Stimulated activated CD4-positive, alpha-beta T cell treated with anti-CD3 and anti-CD28 coated beads, TNF-alpha, amount 100 ng/mL, for 4 hours (primary cell): ENCODE results near the gene PTPRQ.

ENCODE experiments used
- DNase-seq, 3 experiments: peaks; one replicate each; pipeline ENCODE4 v3.0.0-alpha.2; 2020; ENCODE audit warnings: low read depth in 3 of 3

The PTPRQ gene

DNA sequence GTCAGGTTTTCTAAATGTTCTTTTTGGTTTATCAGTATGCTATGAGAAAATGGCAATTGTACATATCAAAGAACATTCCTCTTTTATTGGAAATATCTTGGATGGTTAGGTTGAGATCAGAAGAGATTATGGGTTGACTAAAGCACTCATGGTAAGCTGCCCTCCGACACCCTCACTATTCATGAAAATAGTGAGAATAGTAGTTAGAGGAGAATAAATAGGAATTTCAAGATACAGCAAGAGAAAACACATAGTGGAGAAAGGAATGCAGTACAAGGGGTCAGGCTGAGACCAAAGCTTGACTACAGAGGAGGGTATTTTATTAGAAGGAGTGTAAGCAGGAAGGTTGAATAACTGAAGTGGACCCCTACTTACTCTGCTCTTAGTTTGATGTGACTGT is 112.5 kb downstream of the PTPRQ start:
- DNase-seq: no peak

DNA sequence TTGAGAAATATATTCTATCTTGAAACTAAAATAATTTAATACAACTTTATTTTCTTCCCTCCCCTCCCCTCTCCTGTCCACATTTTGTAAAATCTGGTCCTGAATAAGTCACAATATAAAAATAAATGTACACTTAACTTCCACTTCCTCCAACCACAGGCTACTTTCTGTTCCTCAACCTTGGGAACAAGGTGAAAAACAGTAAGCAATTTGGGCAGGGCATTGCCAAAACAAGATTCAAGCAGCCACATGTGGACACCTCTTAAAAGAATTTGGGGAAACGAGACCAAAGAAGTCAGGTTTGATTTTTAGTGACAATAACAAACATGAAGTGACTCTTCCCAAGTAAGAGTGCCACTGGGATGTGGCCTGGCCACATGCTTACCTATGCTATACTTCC is 115.7 kb downstream of the PTPRQ start:
- DNase-seq: no peak

DNA sequence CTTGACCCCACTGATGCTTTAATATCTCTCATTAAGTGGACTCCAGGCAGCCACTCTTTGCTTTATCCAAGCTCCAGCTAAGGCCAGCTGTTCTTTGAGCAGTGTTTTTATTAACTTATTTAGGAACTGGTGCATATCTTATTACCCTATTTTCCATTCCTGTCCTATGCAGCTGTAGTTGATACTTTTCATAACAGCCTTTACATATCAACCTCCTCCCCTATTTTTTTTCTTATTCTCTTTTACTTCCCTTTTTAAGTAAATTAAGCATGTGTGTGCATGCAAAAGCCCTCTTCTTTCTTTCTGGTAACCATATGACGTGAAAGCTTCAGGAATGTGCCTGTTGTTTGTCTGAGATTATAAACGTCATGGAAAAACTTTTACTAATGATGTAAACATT is 121.2 kb downstream of the PTPRQ start:
- no peak for DNase-seq

DNA sequence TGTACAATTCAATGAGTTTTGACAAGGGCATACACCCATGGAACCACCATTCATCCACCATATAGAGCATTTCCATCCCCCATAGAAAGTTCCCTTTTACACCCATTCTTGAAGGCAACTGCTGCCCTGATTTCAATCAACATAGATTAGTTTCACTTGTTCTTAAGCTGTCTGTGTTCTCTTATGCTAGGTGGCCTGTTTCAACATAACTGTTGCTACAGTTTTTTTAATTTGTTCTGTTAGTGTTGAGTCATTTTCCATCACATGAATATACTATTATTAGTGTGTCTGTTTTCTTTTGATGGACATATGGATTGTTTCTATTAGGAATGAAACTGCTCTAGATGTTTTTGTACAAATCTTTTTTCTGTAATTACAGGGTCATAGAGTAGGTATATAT is 123.4 kb downstream of the PTPRQ start:
- no peak for DNase-seq

DNA sequence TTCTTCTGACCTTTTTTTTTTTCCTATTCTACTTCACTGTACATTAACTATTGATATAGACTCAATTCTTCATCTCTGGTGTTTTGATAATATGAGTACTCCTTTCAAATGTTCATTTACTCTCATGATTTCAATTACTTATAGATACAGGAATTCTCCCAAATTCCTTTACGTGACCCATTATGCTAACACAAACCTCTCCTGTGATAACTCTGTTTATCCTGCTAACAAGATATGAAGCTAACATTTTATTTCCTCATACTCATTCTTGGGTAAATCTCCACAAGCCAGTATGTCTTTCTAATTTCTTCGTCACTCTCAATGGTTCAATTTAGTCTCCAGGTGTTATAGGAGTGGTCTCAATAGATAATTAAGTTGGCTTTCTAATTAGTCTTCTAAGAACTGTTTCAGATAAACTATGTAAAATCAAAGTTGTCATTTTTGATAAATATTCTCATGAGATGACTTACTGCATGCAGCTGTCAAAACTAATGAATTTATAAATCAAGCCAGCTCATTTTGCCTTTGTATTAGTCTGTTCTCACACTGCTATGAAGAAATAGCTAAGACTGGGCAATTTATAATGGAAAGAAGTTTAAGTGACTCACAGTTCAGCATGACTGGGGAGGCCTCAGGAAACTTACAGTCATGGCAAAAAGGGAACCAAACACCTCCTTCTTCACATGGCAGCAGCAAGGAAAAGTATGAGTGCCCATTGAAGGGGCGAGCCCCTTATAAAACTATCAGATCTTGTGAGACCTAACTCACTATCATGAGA is 132.8 kb downstream of the PTPRQ start:
- DNase-seq: no peak

DNA sequence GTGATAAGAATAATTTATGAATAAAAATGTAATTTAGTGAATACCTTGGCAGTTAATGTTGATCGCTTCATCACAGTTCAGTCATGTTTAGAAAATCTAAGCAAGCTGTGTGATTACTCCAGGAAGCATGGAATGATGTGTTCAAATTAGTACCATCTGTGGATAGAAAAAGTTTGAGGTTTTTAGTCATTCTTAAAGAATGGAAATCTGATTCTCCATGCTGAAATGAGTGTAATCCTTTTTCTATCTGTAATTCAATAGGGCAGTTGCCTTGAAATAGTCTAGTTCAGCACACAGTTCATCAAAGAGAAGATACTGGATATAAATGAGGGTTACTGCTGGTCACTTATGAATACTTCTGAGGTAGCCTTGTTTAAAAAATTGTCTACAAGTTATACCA is 136.2 kb downstream of the PTPRQ start:
- DNase-seq: no peak

DNA sequence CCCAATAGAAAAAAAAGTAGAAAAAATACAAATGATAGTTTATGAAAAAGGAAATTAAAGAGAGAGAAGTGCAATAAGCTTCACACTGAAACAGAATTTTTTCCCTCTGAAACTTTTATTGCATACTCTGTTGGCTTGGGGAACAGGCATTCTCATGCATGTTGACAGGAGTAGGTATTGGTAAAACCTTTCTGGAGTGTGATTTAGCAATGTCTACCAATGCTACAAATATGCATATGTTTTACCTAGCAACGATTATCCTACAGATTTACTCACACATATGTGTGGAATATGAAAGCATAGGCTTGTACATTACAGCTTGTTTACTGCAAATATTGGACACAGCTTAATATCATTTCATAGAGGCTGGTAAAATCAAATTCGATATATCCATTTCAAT is 137.7 kb downstream of the PTPRQ start:
- no peak for DNase-seq

DNA sequence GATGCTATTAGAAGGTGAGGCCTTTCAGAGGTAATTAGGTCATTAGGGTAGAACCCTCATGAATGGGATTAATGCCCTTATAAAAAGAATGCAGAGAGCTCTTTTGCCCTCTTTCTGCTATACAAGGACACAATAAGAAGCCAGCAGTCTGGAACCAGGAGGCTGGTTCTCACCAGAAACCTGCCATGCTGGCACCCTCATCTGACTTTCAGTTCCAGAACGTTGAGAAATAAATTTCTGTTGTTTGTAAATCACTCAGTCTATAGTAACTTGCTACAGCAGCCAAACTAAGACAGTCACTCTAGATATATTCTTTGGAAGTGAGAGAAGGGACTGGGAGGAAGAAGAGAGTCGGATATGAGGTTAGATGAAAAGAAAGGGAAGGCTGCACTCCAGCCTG is 138.4 kb downstream of the PTPRQ start:
- no peak for DNase-seq

DNA sequence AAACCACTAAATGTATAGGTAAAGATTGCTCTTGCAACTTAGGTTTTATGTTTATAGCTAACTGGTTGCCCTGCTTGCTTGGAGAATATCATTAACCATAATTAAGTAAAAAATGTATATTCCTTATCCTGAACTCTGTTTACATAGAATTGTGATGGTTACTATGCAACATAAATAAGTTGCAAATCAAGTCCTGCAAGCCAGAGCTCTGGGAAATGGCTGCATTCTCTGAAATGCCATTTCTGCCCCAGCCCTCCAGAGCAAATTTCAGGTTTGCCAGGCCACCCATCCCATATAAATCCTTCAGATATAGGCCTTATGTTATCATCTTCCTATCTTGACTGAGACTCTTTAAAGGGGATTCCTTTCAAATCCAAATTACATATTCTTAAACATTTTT is 145.0 kb downstream of the PTPRQ start:
- no peak for DNase-seq

DNA sequence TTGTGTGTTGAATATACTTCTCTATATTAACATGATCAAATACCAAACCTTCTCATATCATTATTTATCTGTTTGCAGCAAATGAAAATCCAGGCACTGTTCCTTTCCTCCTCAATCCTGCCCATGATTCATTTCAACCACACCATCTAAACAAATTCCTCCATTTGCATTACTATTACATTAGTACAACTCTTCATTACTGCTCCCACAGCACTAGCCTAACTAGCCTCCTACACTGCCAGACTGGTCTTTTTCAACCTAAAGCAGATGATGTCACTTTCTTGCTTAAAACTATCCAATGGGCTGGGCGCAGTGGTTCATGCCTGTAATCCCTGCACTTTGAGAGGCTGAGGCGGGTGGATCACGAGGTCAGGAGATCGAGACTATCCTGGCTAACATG is 146.1 kb downstream of the PTPRQ start:
- DNase-seq: no peak

DNA sequence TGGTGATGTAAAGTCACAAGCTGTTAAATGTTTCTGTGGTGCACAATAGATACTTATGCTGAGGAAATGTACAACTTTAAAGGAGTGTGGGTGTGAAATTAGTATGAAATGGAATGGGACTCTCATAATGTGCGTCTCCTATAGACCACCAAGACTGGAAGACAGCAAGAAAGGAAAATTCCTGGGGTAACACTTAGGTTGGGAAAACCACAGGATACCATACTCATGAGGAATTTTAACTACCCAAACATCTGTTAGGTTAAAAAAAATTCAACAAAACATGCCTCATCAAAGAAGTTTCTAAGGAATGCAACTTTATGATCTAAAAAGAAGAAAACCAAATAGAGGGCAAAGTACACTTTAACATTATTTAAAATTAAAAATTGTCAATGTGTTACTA is 149.7 kb downstream of the PTPRQ start:
- DNase-seq: no peak

DNA sequence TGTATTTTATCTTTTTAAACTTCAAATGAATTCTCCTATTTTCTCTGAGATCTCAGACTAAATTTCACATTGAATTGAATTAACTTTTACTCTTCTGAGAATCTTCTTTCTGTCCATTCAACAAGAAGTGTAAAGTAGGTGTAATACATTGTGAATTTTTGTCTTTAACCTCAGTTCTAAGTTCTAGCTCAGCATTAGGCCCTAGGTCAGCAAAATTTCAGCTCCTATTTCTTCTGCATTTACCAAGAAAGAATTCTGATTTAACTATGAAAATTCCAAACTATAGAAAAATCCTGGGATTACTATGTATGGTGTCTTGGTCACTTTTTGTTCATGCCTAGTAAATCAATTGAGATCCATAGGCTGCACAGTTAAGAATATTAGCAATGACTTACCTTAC is 152.5 kb downstream of the PTPRQ start:
- DNase-seq: no peak

DNA sequence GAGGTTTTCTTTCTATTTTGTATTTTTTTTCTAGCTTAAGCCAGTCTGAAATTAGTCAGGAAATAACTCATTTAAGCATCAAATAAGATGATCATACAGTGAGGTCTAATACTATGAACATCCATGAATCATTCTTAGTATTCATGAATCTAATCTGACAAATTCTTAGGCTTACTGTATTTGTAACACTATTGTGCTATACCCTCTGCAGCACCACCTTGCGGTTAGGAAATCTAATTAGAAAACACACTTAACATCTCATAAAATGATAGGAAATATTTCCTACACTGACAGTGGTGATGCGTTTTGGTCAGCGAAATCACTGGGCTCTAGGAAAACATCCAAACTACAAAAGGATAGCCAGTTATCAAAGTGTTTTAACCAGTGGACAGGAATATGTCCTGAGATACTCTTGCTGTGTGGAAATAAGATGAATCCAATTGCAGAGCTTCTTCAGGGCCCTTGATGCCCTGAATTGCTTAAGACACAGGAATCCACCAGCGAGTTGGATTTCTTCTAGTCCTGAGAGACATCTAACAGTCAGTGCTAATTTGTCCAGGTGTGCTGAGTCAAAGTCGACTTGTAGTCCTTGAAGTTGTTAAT is 154.1 kb downstream of the PTPRQ start:
- no peak for DNase-seq

DNA sequence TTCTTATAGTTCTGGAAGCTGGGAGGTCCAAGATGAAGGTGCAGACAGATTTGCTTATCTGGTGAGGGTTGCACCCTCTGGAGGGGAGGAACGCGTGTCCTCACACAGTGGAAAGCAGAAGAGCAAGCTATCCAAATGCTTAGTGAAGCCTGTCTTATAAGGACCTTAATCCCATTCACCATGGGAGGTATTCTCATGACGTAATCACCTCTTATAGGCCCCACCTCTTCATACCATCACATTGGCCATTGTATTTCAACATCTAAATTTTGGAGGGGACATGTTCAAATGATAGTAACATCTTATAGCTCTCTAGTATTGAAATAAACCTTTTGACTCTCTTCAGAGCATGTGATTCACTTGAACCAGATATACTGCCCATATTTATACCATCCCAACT is 158.4 kb downstream of the PTPRQ start:
- no peak for DNase-seq

DNA sequence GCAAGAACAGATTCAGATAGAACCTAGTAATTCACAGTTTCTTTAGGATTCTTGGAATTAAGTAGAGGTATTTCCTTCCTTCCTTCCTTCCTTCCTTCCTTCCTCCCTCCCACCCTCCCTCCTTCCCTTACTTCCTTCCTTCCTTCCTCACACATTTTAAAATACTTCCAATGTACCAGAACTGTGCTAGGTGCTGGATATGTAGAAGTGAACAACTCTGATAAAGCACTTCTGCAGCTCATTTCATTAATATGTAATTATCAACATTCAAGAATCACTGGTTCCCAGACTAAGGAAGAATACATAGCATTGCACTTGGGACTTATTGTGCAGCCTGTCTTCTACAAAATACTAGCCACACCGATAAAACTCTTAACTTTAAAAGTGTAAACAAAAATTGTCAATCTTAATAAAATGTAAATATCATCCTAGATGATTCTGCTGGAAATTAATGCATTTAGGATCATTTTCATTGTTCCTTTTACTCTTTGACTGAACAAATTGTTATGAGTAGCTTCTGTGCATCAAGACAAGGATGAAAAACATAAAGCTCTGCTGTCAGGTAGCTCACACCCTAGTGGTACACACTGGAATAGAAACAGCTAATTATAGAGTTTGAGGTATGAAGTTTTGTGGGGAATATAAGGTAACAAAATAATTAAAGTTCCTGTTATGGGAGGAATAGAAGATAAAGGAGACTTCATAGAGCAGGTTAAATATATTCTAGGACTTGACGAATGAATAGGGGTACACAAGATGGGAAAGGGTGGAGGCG is 163.5 kb downstream of the PTPRQ start:
- DNase-seq: no peak

DNA sequence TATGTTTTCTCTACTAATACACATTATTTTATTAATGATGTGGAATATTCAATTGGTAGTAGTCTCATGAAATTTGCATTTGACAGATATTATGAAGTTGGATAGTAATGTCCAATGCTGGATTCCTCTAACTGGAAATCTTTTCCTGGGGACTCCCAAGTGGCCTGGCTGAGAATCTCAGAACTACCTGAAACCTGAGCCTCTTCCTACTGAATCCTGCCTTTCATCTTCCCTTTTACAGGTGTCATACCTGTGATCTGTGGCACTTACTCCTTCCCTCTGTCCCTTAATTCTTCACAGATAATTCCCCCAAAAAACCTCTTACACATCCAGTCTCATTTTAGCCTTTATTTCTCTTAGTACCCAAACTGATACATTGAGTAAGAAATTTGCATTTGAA is 173.7 kb downstream of the PTPRQ start:
- DNase-seq: no peak

DNA sequence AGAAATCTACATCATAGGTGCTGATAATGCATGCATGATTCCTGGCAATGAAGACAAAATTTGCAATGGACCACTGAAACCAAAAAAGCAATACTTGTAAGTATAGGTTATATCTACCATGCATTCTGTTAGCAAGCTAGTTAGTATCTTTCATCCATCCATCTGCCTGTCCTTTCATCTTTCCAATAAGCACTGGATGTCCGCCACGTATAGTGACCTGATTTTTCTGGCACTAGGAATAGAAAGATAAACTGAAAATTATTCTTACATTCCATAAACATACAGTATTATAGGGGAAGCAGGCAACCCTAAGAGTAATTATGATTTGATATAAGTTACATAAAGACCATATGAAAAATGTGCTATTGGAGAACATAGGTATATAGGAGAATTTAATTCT is 176.2 kb downstream of the PTPRQ start:
- no peak for DNase-seq

DNA sequence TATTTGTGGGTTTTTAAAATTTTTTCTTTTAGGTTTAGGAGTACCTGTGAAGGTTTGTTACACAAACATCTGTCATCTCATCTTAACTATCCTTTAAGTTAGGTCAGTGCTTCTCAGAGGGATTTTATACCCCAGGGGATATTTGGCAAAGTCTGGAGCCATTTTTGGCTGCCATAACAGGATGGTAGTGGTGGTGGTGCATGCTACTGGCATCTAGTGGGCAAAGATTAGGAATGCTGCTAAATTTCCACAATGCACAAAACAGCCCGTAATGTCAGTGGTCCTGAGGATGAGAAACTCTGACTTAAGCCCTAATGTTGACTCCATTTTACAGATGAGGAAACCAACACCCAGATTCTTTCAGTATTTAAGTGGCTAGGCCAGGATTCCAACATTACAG is 178.2 kb downstream of the PTPRQ start:
- no peak for DNase-seq

DNA sequence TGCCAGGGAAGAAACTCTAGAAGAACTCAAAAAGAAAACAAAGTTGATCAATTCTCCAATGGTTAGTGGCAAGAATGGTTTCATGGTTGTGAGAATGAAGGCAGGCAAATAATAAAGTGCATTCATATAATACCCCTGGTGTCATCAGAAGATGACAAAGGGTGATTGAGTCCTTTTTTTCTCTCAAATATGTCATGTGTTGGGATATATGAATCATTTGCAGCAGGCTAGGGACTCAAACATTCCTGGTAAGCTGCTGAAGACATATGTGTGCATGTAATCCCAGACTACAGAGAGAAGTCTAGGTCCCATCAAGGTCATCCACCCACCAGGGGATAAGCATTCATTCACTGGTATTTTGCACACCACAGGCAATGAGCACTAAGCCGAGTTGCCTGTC is 181.0 kb downstream of the PTPRQ start:
- DNase-seq: no peak

DNA sequence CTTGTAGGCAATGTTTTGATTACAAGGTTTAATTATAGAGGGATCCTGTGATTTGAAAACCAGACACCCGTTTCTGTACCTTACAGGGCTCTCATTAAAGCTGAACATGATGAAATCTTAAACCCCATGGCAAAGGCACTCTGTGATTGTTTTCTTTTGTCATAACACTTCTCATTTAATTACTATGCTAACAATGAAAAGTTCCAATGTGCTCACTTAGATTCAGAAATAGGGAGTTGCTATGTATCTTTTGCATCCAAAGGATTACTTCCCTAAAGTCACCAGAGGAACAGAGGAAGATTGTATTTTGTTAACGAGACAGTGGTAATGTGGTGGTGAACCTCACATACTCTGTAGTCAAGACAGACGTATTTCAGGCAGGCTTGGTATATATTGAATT is 181.9 kb downstream of the PTPRQ start:
- DNase-seq: no peak

DNA sequence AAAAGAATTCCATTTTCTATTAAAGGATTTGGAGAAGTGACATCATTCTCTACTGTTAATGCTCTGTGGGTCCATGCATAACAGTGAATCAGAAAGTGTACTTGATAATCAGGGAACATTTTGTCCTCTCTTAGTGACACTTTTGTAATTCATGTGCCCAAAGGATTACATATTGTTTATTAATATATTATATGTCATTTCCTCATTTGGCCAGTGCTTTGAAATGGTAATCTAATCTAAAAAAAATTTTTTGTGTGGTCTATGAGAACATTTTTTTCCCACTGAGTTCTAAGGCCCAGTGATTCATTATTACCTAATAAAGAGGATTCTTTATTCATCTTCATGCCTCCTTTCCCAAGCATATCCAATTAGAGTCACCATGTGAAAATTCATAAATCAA is 183.7 kb downstream of the PTPRQ start:
- DNase-seq: no peak

DNA sequence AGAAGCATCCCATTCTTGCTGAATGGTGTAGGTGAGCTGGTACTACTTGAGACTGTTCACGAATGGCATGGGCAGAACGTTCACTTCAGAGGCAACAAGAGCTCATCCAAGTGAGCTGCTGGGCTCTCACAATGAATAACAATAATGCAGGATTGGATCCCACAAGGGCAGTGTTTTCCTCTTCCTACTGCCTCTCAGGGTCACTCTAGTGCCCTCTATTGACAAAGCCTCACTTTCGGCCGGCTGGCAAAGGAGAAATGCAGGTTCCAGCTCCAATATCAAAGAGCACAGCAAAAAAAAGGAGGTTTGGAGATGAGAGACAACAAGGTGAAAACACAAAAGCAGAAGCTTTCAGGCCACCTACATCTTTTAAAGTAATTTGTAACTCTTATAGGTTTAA is 188.8 kb downstream of the PTPRQ start:
- no peak for DNase-seq

DNA sequence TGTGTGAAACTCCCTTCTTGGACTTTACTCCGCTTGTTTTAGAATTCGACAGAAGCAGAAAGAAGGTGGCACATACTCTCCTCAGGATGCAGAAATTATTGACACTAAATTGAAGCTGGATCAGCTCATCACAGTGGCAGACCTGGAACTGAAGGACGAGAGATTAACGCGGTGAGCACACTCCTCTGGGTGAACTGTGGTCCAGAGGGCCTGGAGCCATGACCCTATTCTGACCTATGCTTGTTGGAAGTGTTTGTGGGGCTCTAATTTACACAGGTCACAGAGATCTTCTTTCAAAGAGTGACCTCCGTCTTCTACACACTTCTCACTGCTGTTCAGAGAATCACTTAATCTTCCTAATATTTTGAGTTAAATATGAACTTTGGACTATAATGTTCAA is 190.9 kb downstream of the PTPRQ start:
- DNase-seq: no peak
